Activated CD8-positive, alpha-beta memory T cell treated with anti-CD3 and anti-CD28 coated beads for 24 hours (primary cell): Measurements from ENCODE around the gene NKG7.
"Not testable (repeated sequence)": the region's sequence is repeated elsewhere in the genome, so short reads cannot be mapped to it uniquely, and the experiment has no call there.

Experiments
- DNase-seq: peaks from one replicate; pipeline ENCODE4 v3.0.0-alpha.2; 2020

The NKG7 gene

GRCh38 chr19:51372649-51373504 lies at the start of gene NKG7:
Gene NKG7 (minus strand): TSS chr19:51372654. CDS start chr19:51372535, 119 bp downstream.
- peak; percentile 90 for DNase-seq

- peak; percentile 99 for DNase-seq
These were observed 49.6 kb upstream of the NKG7 start for GRCh38 chr19:51422053-51422448.

- no peak for DNase-seq
These were observed 49.0 kb upstream of the NKG7 start for GRCh38 chr19:51421229-51422052.

GRCh38 chr19:51420511-51420910 lies 48.1 kb upstream of the NKG7 start:
- not testable (repeated sequence) for DNase-seq

- DNase-seq, result no peak
These were observed 46.3 kb upstream of the NKG7 start for GRCh38 chr19:51418707-51419106.

GRCh38 chr19:51417810-51418157 lies 45.3 kb upstream of the NKG7 start:
- DNase-seq, result no peak

GRCh38 chr19:51417107-51417809 lies 44.8 kb upstream of the NKG7 start, which contains the start of gene SIGLEC10:
Gene SIGLEC10 (minus strand): TSS chr19:51417642. CDS start chr19:51417581, 61 bp downstream.
- peak; percentile 70 for DNase-seq

GRCh38 chr19:51416422-51416821 lies 44.0 kb upstream of the NKG7 start:
- DNase-seq, result not testable (repeated sequence)

- DNase-seq, result no peak
These were observed 42.7 kb upstream of the NKG7 start for GRCh38 chr19:51415187-51415586.

GRCh38 chr19:51410950-51411748 lies 38.7 kb upstream of the NKG7 start:
- DNase-seq, result no peak

- DNase-seq, result peak; percentile 64
These were observed 35.2 kb upstream of the NKG7 start for GRCh38 chr19:51407511-51408131.

GRCh38 chr19:51402117-51402516 lies 29.7 kb upstream of the NKG7 start:
- no peak for DNase-seq

GRCh38 chr19:51399936-51400335 lies 27.5 kb upstream of the NKG7 start:
- not testable (repeated sequence) for DNase-seq

GRCh38 chr19:51399231-51399630 lies 26.8 kb upstream of the NKG7 start:
- DNase-seq, result no peak

- no peak for DNase-seq
These were observed 25.7 kb upstream of the NKG7 start for GRCh38 chr19:51398096-51398704.

- not testable (repeated sequence) for DNase-seq
These were observed 25.0 kb upstream of the NKG7 start for GRCh38 chr19:51397453-51397852.

GRCh38 chr19:51396175-51396574 lies 23.7 kb upstream of the NKG7 start:
- DNase-seq, result no peak

- DNase-seq, result peak; percentile 92
These were observed 21.8 kb upstream of the NKG7 start for GRCh38 chr19:51394050-51394836.

- DNase-seq, result no peak
These were observed 20.2 kb upstream of the NKG7 start for GRCh38 chr19:51392701-51393100.

- no peak for DNase-seq
These were observed 18.7 kb upstream of the NKG7 start for GRCh38 chr19:51391073-51391611.
